HG03565 (cell line): Measurements from ENCODE around the gene SIRPG.
"Not testable (repeated sequence)": the region's sequence is repeated elsewhere in the genome, so short reads cannot be mapped to it uniquely, and the experiment has no call there.

Experiments
- ATAC-seq: cut with Tn5 transposase; IDR thresholded peaks from one replicate; pipeline ENCODE4 v1.9.1; 2021; ENCODE audit warnings: mild to moderate bottlenecking, moderate library complexity; ENCODE audit not compliant: unreplicated experiment

Gene SIRPG

GRCh38 chr20:1608678-1609347 lies 48.8 kb downstream of the SIRPG start:
- ATAC-seq: not testable (repeated sequence)

GRCh38 chr20:1600736-1601135 lies 56.8 kb downstream of the SIRPG start:
- ATAC-seq: no peak

GRCh38 chr20:1595333-1595732 lies 62.2 kb downstream of the SIRPG start:
- ATAC-seq: no peak

- no peak for ATAC-seq
These were observed 68.8 kb downstream of the SIRPG start for GRCh38 chr20:1588533-1589460.

GRCh38 chr20:1587781-1588532 lies 69.6 kb downstream of the SIRPG start:
- ATAC-seq: no peak

GRCh38 chr20:1579488-1579887 lies 78.1 kb downstream of the SIRPG start:
- ATAC-seq: no peak
